ENCODE data around the gene FBXO42.
A peak's percentile ranks its signal among the peaks of the same experiment; 100 is the strongest.

The FBXO42 gene

DNA sequence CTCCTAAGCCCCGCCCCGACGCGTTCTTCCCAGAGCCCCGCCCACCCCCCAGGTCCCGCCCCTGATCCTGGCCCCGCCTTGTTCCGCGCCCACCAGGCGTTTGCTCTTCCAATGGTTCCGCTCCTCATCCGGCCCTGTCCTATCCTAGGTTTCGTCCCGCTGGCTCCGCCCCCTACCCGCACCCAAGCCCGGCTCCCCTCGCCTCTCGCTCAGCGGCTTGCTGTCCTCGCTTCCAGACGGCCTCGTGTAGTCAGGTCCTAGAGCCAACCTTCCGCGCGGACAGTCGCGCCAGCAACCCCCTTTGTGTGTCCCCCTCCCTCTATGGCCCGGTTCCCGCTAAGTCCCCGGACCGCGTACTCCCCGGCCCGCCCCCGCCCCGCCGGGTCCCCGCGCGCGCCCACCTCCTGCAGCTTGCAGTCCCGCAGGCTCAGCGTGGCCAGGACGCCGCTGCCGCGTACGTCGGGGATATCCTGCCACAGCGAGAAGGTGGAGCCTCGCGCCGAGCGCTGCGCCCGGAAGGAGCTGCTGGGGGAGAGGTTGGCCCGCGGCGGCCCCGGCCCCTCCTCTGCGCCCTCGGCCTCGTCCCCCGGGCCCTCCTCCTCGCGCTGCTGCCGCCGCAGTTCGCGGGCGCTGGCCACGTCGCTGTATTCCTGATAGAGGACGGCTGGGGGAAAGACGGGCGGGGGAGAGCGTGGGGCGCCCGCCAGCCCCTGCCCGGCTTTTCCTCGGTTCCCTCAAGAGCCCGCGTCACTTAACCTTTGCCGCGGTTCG is 145.5 kb downstream of the FBXO42 start:
- DNase-seq, result peak; percentile 34 to 96 (median 84)

DNA sequence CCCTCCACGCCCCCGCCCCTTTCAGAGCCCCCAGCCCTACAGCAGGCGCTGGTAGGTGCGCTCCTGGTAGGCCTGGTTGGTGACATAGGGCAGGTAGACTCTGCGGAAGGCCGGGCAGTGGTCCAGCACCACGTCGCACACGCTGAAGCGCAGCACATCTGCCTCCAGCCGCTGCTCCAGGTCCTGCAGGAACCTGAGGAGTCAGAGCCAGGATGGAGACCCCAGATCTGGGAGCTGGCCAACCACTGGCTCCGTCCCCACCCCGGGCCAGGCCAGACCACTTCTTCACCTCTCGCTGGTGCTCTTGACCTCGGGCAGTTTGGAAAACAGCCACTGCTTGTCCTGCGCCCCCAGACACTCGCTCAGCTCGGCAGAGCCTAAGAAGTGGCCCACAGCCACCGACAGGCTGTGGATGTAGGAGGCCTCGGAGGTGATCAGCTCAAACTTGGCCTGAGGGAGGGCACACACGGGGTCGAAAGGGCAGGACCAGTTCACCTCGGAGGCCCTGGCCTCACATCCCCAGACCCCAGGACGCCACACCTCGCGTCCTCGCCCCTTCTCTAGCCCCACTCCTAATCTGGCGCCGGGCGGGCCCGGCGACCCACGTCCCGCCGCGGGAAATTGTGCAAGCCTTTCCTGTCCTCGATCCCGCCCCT is 146.3 kb downstream of the FBXO42 start:
- peak in 2 of 56 donors; percentile 38 to 56 for DNase-seq

DNA sequence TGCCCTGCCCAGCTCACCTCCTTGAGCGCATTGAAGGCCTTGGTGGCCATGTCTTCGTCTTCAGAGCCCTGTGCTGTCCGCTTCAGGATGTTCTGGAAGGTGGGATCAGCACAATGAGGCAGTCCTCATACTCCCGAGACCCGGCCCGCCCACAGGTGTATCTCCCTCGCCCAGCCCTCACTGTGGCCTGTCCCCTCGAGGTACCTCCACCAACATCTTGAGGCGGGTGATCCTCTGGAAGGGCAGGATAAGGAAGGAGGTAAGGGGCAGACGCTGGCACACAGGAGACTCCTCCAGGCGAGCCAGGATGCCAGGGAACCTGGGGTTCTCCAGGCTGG is 147.0 kb downstream of the FBXO42 start:
- no peak for DNase-seq

DNA sequence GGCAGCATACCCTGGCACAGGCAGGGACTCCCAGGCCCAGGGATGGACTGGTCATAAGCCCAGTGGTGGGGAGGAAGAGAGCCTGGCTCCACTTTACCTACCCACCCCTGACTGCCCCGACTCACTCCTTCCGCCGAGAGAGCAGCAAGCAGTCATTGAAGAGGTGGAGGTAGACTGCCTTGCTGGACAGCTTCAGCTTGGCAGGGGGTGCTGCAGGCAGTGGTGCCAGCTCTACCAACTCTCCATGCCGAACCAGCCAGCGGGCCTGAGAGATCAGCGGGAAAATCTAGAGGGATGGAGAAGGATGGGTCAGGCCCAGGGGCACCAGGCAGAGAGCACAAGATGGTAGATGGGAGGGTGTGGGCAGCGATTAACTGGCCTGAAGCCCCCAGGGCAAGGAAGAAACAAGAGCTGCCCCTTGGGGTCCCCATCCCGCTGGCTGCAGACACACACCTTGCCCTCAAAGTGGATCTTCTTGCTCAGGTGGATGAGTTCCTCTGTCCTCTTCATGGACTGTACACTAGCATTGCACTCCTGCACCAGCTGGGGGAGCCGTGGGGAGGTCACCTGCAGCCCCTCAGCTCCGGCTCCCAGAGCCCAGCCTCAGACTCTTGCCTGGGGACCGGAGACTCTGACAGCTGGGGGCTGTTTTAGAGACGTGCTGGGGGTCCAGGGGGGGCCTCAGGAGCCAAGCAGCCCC is 147.5 kb downstream of the FBXO42 start:
- DNase-seq, result no peak

DNA sequence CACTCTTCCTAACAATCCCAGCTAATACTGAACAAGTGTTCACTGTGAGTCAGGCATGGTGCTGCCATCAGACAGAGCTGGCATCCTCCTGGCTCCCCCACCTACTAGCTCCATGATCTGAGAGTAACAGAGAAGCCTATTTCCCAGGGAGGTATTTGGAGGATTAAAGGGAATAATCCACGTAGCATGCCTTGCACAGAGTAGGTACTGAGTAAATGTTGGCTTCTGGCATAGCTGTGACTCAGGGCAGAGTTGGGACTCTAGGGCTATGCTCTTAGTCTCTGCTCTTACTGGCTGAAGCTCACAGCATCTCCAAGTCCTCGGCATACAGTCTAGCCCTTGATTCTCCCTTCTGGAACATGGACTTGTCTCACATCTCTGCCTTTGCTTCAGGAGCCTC is 148.1 kb downstream of the FBXO42 start:
- no peak for DNase-seq

DNA sequence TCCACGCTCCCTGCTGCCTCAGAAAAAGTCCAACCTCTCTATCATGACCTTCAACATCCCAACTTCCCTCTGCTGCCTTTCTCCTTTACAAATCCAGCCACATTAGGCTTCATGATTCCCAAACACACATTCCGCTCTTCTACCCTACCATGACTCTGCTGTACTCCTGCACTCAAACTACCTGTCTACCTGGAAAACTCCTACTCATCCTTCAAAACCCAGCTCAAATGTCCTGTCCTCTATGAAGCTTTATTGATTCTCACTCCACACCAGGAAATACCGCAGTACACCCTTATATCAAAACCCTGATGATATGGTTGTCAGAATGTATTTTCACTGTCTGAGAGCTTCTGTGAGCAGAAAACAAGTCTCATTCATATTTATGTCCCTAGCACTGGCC is 148.7 kb downstream of the FBXO42 start:
- no peak for DNase-seq

DNA sequence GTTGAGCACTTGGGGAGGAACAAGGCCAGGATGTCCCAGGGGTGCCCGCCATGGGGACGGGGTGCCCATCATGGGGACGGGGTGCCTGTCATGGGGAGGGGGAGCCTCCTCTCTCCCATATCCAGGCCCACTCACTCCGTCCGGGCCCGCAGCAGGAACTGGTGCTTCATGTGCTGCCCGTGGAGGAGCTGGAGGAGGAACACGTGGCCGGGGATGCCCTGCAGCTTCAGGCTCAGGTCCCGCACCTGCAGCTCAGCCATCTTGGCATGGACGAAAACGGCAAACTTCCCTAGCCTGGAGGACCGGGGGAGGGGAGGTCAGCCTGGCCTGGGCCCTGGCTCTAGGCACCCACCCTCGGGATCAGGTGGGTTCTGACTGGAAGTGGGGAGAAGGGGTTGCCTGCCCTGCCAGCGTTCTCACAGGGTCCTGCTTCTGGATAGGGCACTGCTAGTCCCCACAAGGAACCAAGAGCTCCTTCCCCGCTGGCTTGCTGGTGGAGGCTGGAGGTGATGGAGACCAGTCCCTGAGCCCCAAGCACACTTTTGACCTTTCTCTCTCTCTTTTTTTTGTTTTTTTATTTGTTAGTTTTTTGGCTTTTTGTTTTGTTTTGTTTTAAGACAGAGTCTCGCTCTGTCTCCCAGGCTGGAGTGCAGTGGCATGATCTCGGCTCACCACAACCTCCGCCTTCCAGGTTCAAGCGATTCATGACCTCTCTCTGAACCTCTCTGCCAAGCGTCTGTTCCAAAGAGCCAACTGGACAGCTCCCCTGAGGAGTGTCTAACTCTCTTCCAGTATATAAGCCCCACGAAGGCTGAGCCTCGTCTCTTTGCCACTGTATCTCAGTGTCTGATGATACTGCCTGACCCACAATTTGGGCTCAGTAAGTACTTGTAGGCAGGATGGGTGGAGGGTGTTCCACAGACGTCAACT is 149.7 kb downstream of the FBXO42 start:
- DNase-seq, result no peak

DNA sequence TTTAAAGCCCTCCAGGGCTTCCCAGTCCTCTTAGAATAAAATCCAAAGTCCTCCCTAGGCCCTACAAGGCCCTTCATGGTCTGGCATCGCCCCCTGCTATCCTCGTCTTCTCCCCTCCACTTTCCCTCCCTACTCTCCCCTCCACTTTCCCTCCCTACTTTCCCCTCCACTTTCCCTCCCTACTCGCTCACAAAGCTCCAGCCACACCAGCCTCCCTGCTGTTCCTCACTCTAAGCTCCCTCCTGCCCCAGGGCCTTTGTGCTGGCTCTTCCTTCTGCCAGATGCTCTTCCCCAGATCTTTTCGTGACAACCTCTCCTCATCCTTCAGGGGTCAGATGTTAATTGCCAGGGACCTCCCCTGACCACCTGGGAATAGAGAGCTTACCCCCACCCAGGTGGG is 152.6 kb downstream of the FBXO42 start:
- DNase-seq, result no peak

DNA sequence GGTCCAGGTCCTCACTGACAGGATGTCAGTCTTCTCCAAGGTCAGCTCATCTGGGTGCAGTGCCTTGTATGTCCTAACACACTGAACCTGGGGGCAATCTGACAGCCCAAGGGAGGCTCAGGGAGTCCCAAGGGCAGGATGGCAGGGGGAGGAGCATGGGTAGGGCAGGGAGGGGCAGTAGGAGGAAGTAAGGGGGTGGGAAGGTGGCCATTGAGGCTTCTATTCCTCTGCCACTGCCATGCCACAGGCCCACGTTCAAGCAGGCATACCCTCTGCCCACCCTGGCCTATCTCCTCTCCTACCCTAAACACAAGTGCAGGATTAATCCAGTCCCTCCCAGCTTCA is 153.2 kb downstream of the FBXO42 start:
- no peak for DNase-seq

DNA sequence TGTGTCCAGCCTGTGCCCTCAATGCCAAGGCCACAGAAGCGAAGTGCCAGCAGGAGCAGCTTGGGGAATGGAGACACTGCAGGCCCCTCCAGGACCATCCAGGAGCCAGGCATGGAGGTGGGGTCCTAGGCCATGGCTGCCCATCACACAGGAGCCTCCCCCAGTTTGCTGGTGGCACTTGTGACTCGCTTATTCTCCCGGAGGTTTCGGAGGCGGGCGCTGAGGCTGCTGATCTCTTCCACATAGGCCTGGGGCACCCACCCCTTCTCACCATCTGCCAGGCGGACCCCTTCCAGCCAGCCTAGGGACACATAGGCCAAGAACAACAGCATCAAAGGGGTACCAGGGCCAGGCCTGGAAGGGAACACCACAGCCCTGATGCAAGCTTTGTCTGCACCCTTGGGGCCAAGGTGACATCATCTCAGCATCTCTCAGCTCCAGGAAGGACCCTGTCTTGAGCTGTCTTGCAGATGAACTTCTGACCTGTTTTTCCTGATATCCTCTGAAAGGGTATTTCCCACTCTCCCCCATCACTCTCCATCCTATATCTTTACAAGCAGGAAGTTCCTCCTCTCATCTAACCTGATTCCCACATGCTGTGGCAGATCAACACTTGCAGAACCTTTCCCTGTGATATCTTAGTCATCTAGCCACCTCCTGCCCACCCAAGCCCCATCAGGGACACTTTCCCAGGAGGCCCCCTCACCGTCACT is 153.7 kb downstream of the FBXO42 start:
- DNase-seq, result no peak

DNA sequence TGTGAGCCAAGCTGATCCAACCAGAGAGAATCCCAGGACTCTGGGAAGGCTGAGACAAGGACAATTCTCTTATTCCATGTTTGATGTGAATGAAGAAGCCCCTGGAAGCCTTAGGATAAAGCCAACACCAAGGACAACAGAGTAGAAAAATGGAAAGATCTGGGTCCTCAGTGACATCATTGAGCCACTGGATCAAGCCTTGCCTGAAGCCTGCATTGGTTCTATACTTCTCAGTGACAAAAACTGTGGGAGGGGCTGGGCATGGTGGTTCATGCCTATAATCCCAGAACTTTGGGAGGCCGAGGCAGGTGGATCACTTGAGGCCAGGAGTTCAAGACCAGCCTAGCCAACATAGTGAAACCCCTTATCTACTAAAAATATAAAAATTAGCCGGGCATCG is 155.4 kb downstream of the FBXO42 start:
- no peak for DNase-seq
